Stimulated activated memory B cell treated with anti-CD40 and anti-IgM and Interleukin-4, amounts not matched to agents 10 μg/mL and 1 μg/mL and 100 μg/mL, for 72 hours (primary cell): Measurements from ENCODE around the gene IGSF21.

Experiments used
- ATAC-seq: fragments of 150-1000 bp; cut with Tn5 transposase; 2 replicates; pipeline ENCODE4 v1.10.0; 2021
- H3K27ac Mint-ChIP-seq: one replicate; pipeline ENCODE4 v1.8.0; 2022; ENCODE audit warnings: mild to moderate bottlenecking, mixed read lengths
- H3K27me3 Mint-ChIP-seq: one replicate; pipeline ENCODE4 v1.8.0; 2022; ENCODE audit warnings: mixed read lengths
- H3K36me3 Mint-ChIP-seq: one replicate; pipeline ENCODE4 v1.8.0; 2022; ENCODE audit warnings: mixed read lengths
- H3K4me1 Mint-ChIP-seq: one replicate; pipeline ENCODE4 v1.8.0; 2022; ENCODE audit warnings: mixed read lengths
- H3K4me3 Mint-ChIP-seq: one replicate; pipeline ENCODE4 v1.8.0; 2022; ENCODE audit warnings: mild to moderate bottlenecking, moderate library complexity, mixed read lengths
- H3K9me3 Mint-ChIP-seq: one replicate; pipeline ENCODE4 v1.8.0; 2022; ENCODE audit warnings: mixed read lengths

Gene IGSF21

GRCh38 chr1:18400347-18401102 is 292.9 kb downstream of the IGSF21 start:
- no peak overlapping the region for H3K27ac Mint-ChIP-seq
- H3K9me3 Mint-ChIP-seq = no peaks in the 10 kb centered on the region
- no peak for ATAC-seq
- H3K4me1 Mint-ChIP-seq = no peaks in the 10 kb centered on the region
- H3K36me3 Mint-ChIP-seq = no peaks in the 10 kb centered on the region
- no peak overlapping the region for H3K4me3 Mint-ChIP-seq
- peaks cover 32% of the 10 kb centered on the region for H3K27me3 Mint-ChIP-seq

GRCh38 chr1:18401921-18402320 is 294.3 kb downstream of the IGSF21 start:
- Mint-ChIP-seq H3K27ac (no peak overlapping the region), H3K27me3 (peaks cover 37% of the 10 kb centered on the region), H3K4me1 (no peaks in the 10 kb centered on the region), H3K9me3 (no peaks in the 10 kb centered on the region), H3K36me3 (no peaks in the 10 kb centered on the region), H3K4me3 (no peak overlapping the region)
- ATAC-seq = no peak

DNA sequence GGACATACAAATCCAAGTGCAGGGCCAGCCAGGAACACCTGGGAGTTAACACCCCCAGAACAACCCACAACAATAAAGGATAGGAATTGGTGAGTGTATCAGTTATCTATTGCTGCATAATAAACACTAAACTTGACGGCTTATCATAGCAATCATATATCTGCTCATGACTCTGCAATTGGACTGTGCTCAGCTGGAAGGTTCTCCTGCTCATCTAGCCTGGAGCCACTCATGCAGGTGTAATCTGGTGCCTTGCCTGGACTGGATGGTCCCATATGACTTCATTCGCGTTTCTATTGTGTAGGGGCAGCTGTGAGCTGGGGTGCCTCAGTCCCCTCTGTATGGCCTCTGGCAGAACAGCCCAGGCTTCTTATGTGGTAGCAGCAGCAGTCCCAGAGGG is 296.9 kb downstream of the IGSF21 start:
- H3K4me1 Mint-ChIP-seq = no peaks in the 10 kb centered on the region
- H3K36me3 Mint-ChIP-seq = no peaks in the 10 kb centered on the region
- H3K27me3 Mint-ChIP-seq = peaks cover 16% of the 10 kb centered on the region
- H3K27ac Mint-ChIP-seq = no peak overlapping the region
- no peak for ATAC-seq
- no peaks in the 10 kb centered on the region for H3K9me3 Mint-ChIP-seq
- no peak overlapping the region for H3K4me3 Mint-ChIP-seq

GRCh38 chr1:18407166-18408045 is 299.8 kb downstream of the IGSF21 start:
- Mint-ChIP-seq H3K4me3 (no peak overlapping the region), H3K36me3 (no peaks in the 10 kb centered on the region), H3K9me3 (peaks cover 8% of the 10 kb centered on the region), H3K4me1 (no peaks in the 10 kb centered on the region), H3K27me3 (peaks cover 16% of the 10 kb centered on the region), H3K27ac (no peak overlapping the region)
- ATAC-seq = no peak

GRCh38 chr1:18408656-18409370 is 301.2 kb downstream of the IGSF21 start:
- Mint-ChIP-seq H3K27ac (no peak overlapping the region), H3K4me1 (no peaks in the 10 kb centered on the region), H3K36me3 (no peaks in the 10 kb centered on the region), H3K4me3 (no peak overlapping the region), H3K27me3 (peaks cover 16% of the 10 kb centered on the region), H3K9me3 (peaks cover 12% of the 10 kb centered on the region)
- no peak for ATAC-seq

GRCh38 chr1:18409609-18410237 is 302.1 kb downstream of the IGSF21 start:
- no peak for ATAC-seq
- Mint-ChIP-seq H3K36me3 (no peaks in the 10 kb centered on the region), H3K9me3 (peaks cover 14% of the 10 kb centered on the region)

DNA sequence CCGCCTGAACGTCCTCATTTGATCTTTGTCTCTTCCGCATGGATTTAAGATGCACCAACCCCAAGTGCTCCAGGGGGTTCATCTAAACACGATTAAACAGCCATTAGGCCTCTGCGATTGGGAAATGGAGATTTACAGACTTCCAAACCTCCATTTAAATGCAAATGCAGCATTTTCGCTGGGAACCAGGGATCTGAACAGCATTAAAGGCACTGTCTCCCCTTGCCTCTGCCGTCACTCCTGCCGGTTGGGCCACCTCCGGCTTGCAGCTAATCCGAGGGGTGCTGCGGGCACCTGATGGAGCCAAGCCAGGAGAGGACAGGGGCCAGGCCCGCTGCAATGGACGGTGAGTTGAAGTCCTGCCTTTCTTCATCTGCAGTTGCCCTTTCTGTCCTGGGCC is 302.8 kb downstream of the IGSF21 start:
- Mint-ChIP-seq H3K4me1 (no peaks in the 10 kb centered on the region), H3K36me3 (no peaks in the 10 kb centered on the region), H3K27me3 (peaks cover 18% of the 10 kb centered on the region), H3K9me3 (peaks cover 14% of the 10 kb centered on the region), H3K27ac (no peak overlapping the region), H3K4me3 (no peak overlapping the region)
- ATAC-seq = no peak

More at GRCh38 chr1:18409609-18410237, 302.1 kb downstream of the IGSF21 start:
- peaks cover 22% of the 10 kb centered on the region for H3K27me3 Mint-ChIP-seq
- H3K27ac Mint-ChIP-seq = no peak overlapping the region
- H3K4me1 Mint-ChIP-seq = no peaks in the 10 kb centered on the region
- no peak overlapping the region for H3K4me3 Mint-ChIP-seq

- Mint-ChIP-seq H3K4me1 (no peaks in the 10 kb centered on the region), H3K27ac (no peak overlapping the region), H3K27me3 (peaks cover 12% of the 10 kb centered on the region), H3K9me3 (peaks cover 14% of the 10 kb centered on the region), H3K4me3 (no peak overlapping the region), H3K36me3 (no peaks in the 10 kb centered on the region)
- ATAC-seq = no peak
Measured at GRCh38 chr1:18411321-18411720, 303.7 kb downstream of the IGSF21 start.

DNA sequence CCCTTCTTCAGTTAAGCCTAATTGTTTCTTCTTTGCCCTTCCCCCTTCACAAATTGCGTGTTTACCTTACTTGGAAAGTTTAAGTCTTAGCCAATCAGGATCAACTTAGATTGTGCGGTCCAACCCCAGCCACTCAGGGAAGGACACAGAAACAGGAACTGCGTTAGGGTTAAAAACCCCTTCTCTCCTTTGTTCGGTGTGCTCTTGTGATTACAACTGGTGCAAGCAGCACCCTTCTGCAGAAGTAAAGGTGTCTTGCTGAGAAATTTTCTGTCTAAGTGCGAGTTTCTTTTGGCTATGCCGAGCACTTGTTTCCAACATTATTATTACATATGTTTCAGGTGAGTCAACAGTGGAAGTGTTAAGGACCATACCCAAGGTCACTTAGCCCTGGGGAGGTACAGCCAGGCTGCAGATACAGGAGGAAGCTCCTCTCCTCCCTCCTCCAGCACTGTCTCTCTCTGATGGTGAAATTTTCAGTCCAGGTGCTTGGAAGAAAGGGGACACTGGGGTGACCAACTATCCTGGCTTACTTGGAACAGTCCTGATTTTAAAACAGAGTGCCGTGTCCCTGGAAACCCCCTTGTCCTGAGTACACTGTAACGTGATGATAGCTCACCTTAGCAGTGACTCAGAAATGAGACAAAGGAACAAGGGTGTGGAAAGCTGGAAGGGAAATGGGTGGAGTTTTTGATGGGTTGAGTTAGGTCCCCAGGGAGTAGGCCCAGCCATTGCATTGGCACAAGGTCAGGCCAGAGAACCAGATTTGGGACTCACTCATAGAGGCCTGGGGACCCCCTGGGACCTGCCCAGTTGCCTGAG is 304.4 kb downstream of the IGSF21 start:
- no peak overlapping the region for H3K27ac Mint-ChIP-seq
- H3K27me3 Mint-ChIP-seq = peaks cover 12% of the 10 kb centered on the region
- H3K4me1 Mint-ChIP-seq = no peaks in the 10 kb centered on the region
- H3K4me3 Mint-ChIP-seq = no peak overlapping the region
- ATAC-seq = no peak
- H3K36me3 Mint-ChIP-seq = no peaks in the 10 kb centered on the region
- H3K9me3 Mint-ChIP-seq = peaks cover 14% of the 10 kb centered on the region

- no peak for ATAC-seq
- H3K36me3 Mint-ChIP-seq = no peaks in the 10 kb centered on the region
- peaks cover 14% of the 10 kb centered on the region for H3K9me3 Mint-ChIP-seq
- H3K4me1 Mint-ChIP-seq = no peaks in the 10 kb centered on the region
- H3K27ac Mint-ChIP-seq = no peak overlapping the region
- H3K27me3 Mint-ChIP-seq = peaks cover 15% of the 10 kb centered on the region
- H3K4me3 Mint-ChIP-seq = no peak overlapping the region
Measured at GRCh38 chr1:18412882-18413353, 305.3 kb downstream of the IGSF21 start.

- H3K9me3 Mint-ChIP-seq = peaks cover 14% of the 10 kb centered on the region
- no peaks in the 10 kb centered on the region for H3K4me1 Mint-ChIP-seq
- no peak overlapping the region for H3K27ac Mint-ChIP-seq
- no peak for ATAC-seq
- no peaks in the 10 kb centered on the region for H3K36me3 Mint-ChIP-seq
- no peak overlapping the region for H3K4me3 Mint-ChIP-seq
- H3K27me3 Mint-ChIP-seq = peaks cover 17% of the 10 kb centered on the region
Measured at GRCh38 chr1:18413541-18414305, 306.1 kb downstream of the IGSF21 start.

DNA sequence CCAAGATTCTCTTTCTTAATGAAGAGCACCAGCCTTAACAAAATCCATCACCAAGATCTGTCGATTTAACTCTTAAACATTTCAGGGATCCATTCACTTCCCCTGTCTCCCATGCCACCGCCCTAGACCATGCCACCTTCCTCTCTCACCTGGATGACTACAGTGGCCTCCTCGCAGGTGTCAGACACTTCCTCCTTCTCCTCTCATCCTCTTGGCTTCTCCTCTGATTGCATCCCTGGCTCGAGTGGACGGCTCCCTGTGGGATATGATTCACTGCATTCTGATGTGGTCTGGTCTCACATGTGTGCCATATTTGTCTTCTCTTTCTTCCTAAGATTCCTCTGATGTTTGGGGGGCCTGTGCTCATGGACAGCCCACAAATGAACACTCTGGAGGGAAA is 306.7 kb downstream of the IGSF21 start:
- ATAC-seq = no peak
- H3K27me3 Mint-ChIP-seq = peaks cover 17% of the 10 kb centered on the region
- H3K9me3 Mint-ChIP-seq = peaks cover 14% of the 10 kb centered on the region
- H3K36me3 Mint-ChIP-seq = no peaks in the 10 kb centered on the region
- H3K4me1 Mint-ChIP-seq = no peaks in the 10 kb centered on the region
- no peak overlapping the region for H3K4me3 Mint-ChIP-seq
- no peak overlapping the region for H3K27ac Mint-ChIP-seq

- no peak for ATAC-seq
- H3K4me1 Mint-ChIP-seq = no peaks in the 10 kb centered on the region
- no peak overlapping the region for H3K4me3 Mint-ChIP-seq
- peaks cover 14% of the 10 kb centered on the region for H3K9me3 Mint-ChIP-seq
- no peaks in the 10 kb centered on the region for H3K36me3 Mint-ChIP-seq
- peaks cover 17% of the 10 kb centered on the region for H3K27me3 Mint-ChIP-seq
- H3K27ac Mint-ChIP-seq = no peak overlapping the region
Measured at GRCh38 chr1:18414872-18415447, 307.4 kb downstream of the IGSF21 start.
